Adrenal gland (tissue), 12 donors: ENCODE measurements around the gene GALR2. TPM values are rescaled to one million over a fixed set of nuclear protein-coding genes. Genes with fewer than 3 reads are reported as not detected.

Source experiments
- DNase-seq, 7 donors: peaks; one replicate each; pipeline ENCODE4 v3.0.0-alpha.2; 2019 to 2020
- H3K27ac ChIP-seq, 5 donors: fragments of 200-600 bp; sonication (generic) in 4 of 5; 1 replicate in 3 of 5; 2 replicates in 2 of 5; pipeline versions ENCODE4 v1.5.1 to v1.8.0; 2016 to 2020; ENCODE audit warnings: mild to moderate bottlenecking in 1 of 5
- H3K27me3 ChIP-seq: fragments of 200-600 bp; 2 replicates; pipeline ENCODE4 v1.8.0; 2021
- H3K36me3 ChIP-seq, 2 donors: fragments of 200-600 bp; replicated peaks in 1 of 2; 1 replicate in 1 of 2; 2 replicates in 1 of 2; pipeline versions ENCODE4 v1.5.1 to v1.8.0; 2018 to 2022
- H3K4me1 ChIP-seq, 2 donors: fragments of 200-600 bp; replicated peaks in 1 of 2; 1 replicate in 1 of 2; 2 replicates in 1 of 2; pipeline versions ENCODE4 v1.5.1 to v1.8.0; 2018 to 2021
- H3K4me3 ChIP-seq, 4 donors: fragments of 200-600 bp; sonication (generic) in 3 of 4; one replicate each; pipeline ENCODE4 v1.5.1; 2016 to 2018
- H3K9me3 ChIP-seq, 3 donors: fragments of 200-600 bp; sonication (generic) in 1 of 3; replicated peaks in 1 of 3; 1 replicate in 2 of 3; 2 replicates in 1 of 3; pipeline versions ENCODE4 v1.5.1 to v1.8.0; 2016 to 2021
- CTCF ChIP-seq, 6 experiments: fragments of 450-650 bp in 4 of 6; fragments of 200-600 bp in 2 of 6; sonication (generic) in 1 of 6; IDR thresholded peaks; 1 replicate in 5 of 6; 2 replicates in 1 of 6; pipeline versions ENCODE4 v1.5.1 to v1.8.0; 2016 to 2021; ENCODE audit warnings: antibody characterized with exemption in 6 of 6, mild to moderate bottlenecking in 2 of 6, moderate library complexity in 1 of 6
- POLR2A ChIP-seq, 2 donors: fragments of 450-650 bp; IDR thresholded peaks; one replicate each; pipeline ENCODE4 v1.6.1; 2017; ENCODE audit warnings: antibody characterized with exemption in 2 of 2, mild to moderate bottlenecking in 2 of 2, moderate library complexity in 1 of 2
- WGBS, 4 donors: extraction: QIAGEN DNeasy Blood & Tissue Kit in 2 of 4; methylation state at CpG; one replicate each; pipeline versions ENCODE4 v1.1.5 to v1.1.7; 2013 to 2017; 5-methylcytosine and 5-hydroxymethylcytosine counted together
- intact Hi-C, 2 donors: fragments of 100-400 bp; cut with DNase I; formaldehyde crosslinking; loops; one replicate each; pipeline versions ENCODE4 v1.14.1 to v1.15.0; 2022 to 2023
- polyA plus RNA-seq, 3 donors: library from polyadenylated mRNA; stranded (reverse); fragments of 200-250 nt in 2 of 3; fragments of 350-450 nt in 1 of 3; fragmentation: Illumina TruSeq in 1 of 3; extraction: RNeasy Lipid Tissue Mini Kit (QIAGEN cat#74804) in 1 of 3; gene quantifications; one replicate each; pipeline ENCODE4 v1.2.3, GENCODE V29; 2013 to 2014
- total RNA-seq, 9 donors: library from RNA; depleted of rRNA in 4 of 9; stranded (reverse); fragments of >200 nt in 4 of 9; fragments of 120-200 nt in 1 of 9; fragmentation: NEBNext Ultra II Directional in 1 of 9; extraction: Animal tissue kit (Norgen Biotek cat#: 25700) in 1 of 9; gene quantifications; one replicate each; pipeline versions ENCODE4 v1.1.0 to v1.2.4, GENCODE V29; 2013 to 2023
- donor health status: healthy with polysubstance abuse.
- donor health status: Bipolar disorder and iron deficiency.
- donor health status: DM: yes; HTN: yes; CAD: no.
- donor health status: DM: no; HTN: no; CAD: no.
- donor health status: DM: no; HTN: no; CAD: no.
- donor health status: DM: yes; HTN: yes; CAD: no.

GALR2 gene
- total and polyA plus RNA-seq, 12 donors: 0.27 TPM; not detected in 11

DNA sequence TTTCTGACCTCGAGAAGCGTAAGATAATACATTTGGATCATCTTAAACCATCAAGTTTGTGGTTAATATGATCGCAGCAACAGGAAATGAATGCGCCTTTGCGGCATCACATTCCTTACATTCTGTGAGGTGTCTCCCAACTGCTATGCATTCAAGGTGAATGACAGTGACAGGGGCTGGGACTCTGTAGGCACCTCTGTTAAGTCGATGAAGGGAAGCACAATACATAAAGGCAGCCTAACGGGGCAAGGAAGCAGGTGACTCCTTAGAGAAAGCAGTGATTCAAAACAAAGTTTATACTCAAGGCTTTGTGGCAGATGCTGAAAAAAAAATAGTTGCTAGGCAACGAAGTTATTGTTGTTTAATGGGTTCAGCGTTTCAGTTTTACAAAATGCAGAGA lies 25.9 kb upstream of the GALR2 start:
- 84 to 86% (median 85%) methylated on average over 9 of the region's 9 CpGs for WGBS, 4 donors
- Histone ChIP-seq H3K27me3 (no peaks in the 10 kb centered on the region), H3K36me3 (peaks cover 0 to 93% of the 10 kb centered on the region in 2 donors), H3K9me3 (no peaks in the 10 kb centered on the region), H3K4me3 (no peak overlapping the region), H3K4me1 (no peaks in the 10 kb centered on the region), H3K27ac (no peak overlapping the region)
- no peak for DNase-seq
- intact Hi-C loops: no loop called here
- no peak for TF ChIP-seq CTCF (IDR thresholded peaks at IDR 0.05)
- TF ChIP-seq POLR2A (IDR thresholded peaks at IDR 0.05): no peak

- Histone ChIP-seq H3K9me3 (no peaks in the 10 kb centered on the region), H3K27ac (no peak overlapping the region), H3K27me3 (no peaks in the 10 kb centered on the region), H3K4me3 (no peak overlapping the region), H3K36me3 (peaks cover 0 to 93% of the 10 kb centered on the region in 2 donors), H3K4me1 (no peaks in the 10 kb centered on the region)
- intact Hi-C loops: no loop called here
- 89 to 94% (median 92%) methylated on average over 3 of the region's 3 CpGs for WGBS, 4 donors
- DNase-seq: no peak
- no peak for TF ChIP-seq CTCF (IDR thresholded peaks at IDR 0.05)
- TF ChIP-seq POLR2A (IDR thresholded peaks at IDR 0.05): no peak
These were observed 25.3 kb upstream of the GALR2 start for GRCh38 chr17:76049239-76049638.

GRCh38 chr17:76049836-76050537 lies 24.6 kb upstream of the GALR2 start:
- Histone ChIP-seq H3K4me1 (no peaks in the 10 kb centered on the region), H3K27ac (no peak overlapping the region), H3K36me3 (peaks cover 0 to 93% of the 10 kb centered on the region in 2 donors), H3K9me3 (no peaks in the 10 kb centered on the region), H3K27me3 (no peaks in the 10 kb centered on the region), H3K4me3 (no peak overlapping the region)
- intact Hi-C loops: no loop called here
- DNase-seq: no peak
- WGBS, 4 donors: 88 to 94% (median 91%) methylated on average over 14 to 15 of the region's 15 CpGs
- TF ChIP-seq CTCF (IDR thresholded peaks at IDR 0.05) (no peak), POLR2A (IDR thresholded peaks at IDR 0.05) (no peak)

DNA sequence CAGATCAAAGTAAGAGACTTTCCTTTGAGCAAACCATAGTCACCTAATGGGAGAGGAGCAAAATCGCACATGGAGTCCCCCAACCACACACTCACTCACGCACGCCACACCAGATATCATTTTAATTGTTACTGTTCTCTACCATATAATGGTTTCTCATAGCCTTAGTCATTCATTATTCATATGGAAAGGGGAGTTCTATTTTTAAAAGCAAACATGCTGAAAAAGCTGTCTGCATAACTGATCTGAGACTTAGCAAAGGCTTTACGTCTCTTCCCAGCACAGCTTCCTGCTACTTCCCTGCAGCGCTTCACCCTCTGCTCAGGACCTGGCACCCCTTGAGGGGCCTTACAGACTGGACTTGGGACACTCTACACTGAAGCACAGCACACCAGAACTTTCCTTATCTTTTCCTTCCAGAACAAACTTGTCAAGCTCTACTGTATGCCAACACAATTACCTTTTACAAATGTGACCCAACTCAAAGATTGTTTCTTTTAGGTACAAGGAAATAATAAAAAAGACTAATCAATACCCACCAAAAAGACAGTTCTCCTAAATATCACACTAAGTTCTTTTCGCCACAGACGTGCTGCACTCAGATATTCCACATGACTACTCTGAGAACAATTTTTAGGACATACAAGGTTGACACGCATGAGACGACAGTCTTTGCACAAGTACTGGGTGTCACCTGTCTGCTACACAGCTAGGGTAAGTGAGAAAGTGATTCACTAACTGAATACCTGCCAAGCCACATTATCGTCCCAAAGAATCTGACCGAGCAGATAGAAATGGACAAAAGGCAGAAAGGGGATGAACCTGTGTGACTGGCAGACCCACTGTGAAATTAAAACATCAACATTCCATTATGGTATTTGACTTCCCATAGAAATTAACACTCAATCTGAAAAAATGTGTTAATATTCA lies 23.8 kb upstream of the GALR2 start:
- Histone ChIP-seq H3K4me3 (no peak overlapping the region), H3K9me3 (no peaks in the 10 kb centered on the region), H3K4me1 (no peaks in the 10 kb centered on the region), H3K27ac (no peak overlapping the region), H3K36me3 (peaks cover 0 to 93% of the 10 kb centered on the region in 2 donors), H3K27me3 (no peaks in the 10 kb centered on the region)
- 81 to 83% (median 82%) methylated on average over 11 of the region's 11 CpGs for WGBS, 4 donors
- intact Hi-C loops: no loop called here
- TF ChIP-seq CTCF (IDR thresholded peaks at IDR 0.05) (no peak), POLR2A (IDR thresholded peaks at IDR 0.05) (no peak)
- DNase-seq: no peak
